ENCODE data around the gene SNAPIN.

- TF ChIP-seq EZH2phosphoT487 (IDR thresholded peaks at IDR 0.05; ENCODE audit: borderline replicate concordance), result no peak
- TF ChIP-seq CTCF (conservative IDR thresholded peaks at IDR 0.05; ENCODE audit: low read length), result no peak
Measured at GRCh38 chr1:153673511-153673910, 15.0 kb downstream of the SNAPIN start.

All from Loucy (cell line).